Activated CD4-positive, alpha-beta T cell treated with anti-CD3 and anti-CD28 coated beads for 4 hours (primary cell): ENCODE results near the gene RTL1.

Experiments
- DNase-seq, 2 donors: peaks; one replicate each; pipeline ENCODE4 v3.0.0-alpha.2; 2020

The RTL1 gene

DNA sequence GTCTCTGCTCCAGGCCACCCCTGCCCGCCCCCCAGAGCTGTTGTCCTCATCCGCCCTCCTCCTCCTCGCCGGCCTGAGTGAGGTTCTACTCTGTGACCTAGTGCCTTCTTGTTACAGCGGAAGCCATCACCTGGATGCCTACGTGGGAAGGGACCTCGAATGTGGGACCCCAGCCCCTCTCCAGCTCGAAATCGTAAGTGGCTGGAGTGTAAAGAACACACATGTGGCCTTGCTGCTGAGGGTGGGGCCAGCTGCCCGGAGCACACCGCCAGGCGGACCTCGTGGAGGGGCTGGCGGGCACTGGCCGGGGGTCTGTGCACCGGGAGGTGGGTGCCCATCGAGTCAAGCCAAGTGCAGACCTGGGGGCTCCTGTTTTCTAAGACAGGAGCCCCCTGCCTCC is 58.2 kb downstream of the RTL1 start:
- DNase-seq, result no peak

DNA sequence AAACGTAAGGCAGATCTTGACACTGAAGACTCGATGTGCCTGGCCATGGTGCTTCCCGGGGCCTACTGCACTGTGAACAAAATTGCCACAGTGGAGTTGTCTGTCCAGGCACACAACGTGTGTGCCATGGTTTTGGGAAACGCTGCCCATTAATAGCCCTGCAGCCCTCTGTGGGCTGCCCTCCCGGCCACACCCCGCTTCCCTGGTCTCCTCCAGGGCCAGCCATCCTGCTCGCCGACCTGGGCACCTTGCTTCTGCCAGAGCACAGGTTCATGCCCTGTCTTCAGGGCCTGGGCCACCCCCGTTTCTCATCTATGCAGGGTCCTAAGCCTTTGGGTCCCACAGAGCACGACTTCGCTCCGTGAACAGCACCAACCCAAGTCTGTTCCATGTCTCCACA is 58.7 kb downstream of the RTL1 start:
- DNase-seq, result no peak

DNA sequence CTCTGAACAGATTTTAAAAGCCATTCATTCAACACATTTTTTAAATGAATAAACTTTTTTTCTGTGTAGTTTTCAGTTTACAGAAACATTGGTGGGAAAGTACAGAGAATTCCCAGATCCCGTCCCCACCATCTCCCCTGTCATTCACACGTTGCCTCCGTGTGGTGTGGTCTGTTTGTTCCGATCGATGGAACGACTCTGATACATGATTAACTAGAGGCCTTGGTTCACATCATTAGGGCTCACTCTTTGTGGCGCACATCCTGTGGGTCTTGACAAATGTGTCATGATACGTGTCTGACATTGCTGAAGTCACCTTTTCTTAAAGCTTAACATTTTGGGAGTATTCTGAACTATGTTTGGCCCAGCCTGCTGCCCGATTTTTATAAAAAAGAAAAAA is 59.1 kb downstream of the RTL1 start:
- no peak for DNase-seq

DNA sequence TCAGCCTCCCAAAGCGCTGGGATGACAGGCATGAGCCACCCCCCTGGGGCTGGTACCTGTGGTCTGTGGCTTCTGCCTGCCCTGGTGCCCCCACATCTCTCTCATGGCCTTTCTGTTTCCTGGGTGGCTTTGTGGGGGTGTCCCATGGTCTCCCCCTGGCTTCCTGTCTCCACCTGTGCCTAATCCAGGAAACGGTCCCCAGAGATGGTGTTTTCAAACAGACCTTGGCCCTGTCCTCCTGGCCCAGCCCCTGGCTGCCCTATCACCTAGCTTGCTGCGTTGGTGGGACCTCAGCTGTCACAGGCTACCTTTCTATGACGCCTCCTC is 59.5 kb downstream of the RTL1 start:
- DNase-seq, result no peak

- no peak for DNase-seq
Observed at GRCh38 chr14:100842799-100843198, 60.7 kb downstream of the RTL1 start.

GRCh38 chr14:100841761-100842403 is 61.6 kb downstream of the RTL1 start:
- no peak for DNase-seq

GRCh38 chr14:100841066-100841760 is 62.3 kb downstream of the RTL1 start:
- no peak for DNase-seq

DNA sequence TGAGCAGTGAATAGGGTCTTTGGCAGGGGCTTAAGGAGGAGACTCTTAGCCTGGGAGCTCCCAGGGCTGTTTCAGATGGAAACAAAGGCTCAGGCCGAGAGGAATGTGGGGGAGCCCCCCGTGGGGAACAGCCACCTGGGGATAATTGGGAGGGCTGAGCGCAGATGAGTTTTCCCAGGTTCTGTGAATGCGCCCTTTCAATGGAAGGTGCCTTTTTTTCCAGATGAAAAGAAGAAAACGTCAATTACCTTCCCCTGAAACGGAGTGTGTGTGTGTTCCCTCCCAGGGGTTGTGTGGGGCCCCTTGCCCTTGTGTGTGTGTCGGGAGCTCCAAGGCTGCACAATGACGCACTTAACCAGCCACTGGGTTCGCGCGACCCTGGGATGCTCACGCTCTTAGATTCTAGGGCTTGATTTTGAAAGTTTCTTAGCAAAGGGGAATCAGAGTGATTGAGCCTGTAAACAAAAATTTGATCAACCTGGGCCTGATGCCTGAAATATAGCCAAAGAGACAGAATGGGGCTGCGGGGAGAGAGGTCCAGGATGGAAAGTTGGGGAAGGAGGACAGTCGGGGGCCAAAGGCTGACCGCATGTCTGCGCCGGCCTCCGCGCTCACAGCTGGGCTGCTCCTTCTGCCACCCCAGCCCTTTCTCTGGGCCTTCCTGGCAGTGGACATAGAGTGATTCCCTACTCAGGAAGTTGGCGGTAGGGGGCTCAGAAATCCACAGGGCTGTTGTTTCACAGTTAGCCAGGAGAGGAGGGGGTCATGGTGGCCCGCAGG is 63.0 kb downstream of the RTL1 start:
- DNase-seq, result no peak

- no peak for DNase-seq
Observed at GRCh38 chr14:100839681-100840111, 63.8 kb downstream of the RTL1 start.

DNA sequence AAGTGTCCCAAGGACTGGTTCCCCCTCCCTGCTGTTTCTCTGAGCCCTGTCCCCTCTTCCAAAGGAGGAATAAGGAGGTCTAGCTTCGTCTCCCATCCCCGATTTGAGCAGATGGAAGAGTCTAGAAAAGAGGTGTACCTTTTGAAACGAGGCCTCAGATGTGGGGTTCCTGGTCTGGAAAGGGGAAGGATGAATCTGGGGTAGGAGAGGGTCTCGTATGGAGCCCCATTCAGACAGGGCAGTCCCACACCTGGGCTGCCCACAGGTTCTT is 64.3 kb downstream of the RTL1 start:
- DNase-seq, result no peak

DNA sequence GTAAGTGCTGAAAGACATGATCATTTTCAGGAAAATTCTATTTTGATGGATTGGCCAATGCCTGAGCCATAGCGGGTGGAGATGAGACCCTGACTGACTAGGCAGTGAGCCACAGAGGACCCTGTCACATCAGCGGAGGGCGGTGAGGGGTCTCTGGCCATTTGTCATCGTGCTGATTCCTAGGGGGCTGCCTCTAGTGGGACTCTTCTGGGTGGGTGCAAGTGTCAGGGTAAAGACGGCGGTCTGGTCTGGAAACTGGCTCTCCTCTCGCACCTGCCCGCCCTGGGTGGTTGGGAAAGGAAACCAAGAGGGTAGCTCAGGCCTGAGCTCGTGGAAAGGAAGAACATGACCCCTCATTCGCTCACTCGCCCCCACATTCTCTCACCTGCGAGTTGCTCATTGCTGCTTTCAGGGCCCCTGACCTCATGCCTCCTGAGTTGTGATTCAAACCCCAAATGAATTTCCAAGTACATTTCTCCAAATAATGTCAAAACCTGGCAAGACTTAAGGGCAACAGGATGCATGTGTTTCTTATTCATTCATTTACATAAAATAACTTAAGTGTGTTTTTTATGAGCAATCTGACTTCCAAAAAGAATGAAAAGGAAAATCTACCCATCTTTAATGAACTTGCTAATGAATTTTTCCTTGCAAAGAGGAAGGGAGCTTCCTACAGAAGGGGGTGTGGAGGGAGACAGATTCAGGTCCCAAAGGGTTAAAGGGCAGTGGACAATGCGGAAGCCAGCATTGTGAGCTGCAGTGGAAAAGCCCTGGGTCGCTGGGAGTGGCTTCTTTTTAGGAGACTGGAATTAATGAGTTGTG is 64.8 kb downstream of the RTL1 start:
- no peak for DNase-seq

DNA sequence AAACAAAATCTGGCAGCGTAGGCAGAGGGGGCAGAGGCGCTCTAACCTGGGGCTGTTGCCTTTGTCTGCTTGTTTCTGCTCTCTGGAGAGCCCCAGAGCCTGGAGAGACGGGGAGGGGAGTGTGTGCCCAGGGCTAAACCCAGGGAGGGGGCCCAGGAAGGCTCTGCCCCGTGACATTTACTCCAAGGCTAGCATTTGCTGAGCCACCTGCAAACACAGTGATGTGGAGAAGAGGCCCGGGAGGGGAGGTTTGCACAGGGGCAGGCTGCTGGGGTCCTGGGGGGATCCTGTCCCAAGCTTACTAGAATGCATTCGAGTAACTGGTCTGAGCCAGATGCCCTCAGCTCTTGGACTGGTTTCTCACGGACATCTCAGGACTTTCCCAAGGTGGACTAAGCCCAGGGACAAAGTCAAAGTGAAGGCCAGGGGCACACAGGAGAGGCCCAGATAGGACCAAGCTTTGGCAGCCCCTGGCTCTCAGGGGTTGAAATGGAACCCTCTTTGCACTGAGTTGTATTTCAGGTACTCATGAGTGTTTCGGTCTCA is 65.6 kb downstream of the RTL1 start:
- no peak for DNase-seq

DNA sequence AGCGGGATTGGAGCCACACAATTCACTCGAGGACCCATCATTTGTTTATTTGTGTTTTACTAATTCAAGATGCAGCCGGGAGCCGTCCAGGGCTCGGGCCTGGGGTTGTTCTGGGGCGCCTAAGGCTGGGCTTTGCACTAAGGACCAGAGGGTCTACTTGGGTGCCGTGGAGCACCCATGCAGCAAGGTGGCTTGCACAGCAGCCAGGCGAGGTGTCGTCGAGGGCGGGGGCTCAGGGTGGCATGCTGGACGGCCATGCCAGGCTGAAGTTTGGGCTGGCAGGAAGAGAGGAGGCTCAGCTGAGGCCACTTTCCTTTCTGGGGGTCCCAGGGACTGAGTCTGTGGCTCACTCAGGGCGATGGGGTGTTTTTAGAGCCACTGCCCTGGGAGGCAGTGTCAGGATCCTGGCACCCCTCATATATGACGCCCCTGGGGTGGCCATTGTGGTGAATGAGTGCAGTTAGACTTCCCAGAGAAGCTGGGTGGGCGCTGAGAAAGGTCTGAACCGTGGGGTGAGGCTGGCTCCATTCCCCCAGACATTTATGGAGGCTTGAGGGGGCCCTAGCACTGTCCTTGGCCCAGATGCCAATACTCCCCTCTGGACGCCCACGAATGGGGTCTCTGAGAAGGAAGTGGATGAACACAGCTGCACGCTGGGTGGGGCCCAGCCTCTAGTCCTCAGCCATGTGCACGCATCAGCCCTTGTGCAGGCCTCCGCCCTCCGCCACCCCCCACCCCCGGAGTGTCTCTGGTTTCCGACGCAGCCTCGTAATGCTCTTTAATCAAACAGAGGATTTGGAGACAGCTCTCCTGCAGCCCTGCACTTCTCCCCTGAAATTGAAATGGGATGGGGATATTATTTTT is 66.3 kb downstream of the RTL1 start:
- no peak for DNase-seq

GRCh38 chr14:100836311-100836805 is 67.2 kb downstream of the RTL1 start:
- no peak for DNase-seq

GRCh38 chr14:100835548-100836310 is 67.8 kb downstream of the RTL1 start:
- DNase-seq, result no peak

GRCh38 chr14:100834794-100835547 is 68.6 kb downstream of the RTL1 start:
- no peak for DNase-seq

GRCh38 chr14:100834082-100834793 is 69.3 kb downstream of the RTL1 start:
- DNase-seq, result no peak

GRCh38 chr14:100832311-100832960 is 71.1 kb downstream of the RTL1 start:
- no peak for DNase-seq

GRCh38 chr14:100830681-100831080 is 72.8 kb downstream of the RTL1 start:
- no peak for DNase-seq
